Activated CD8-positive, alpha-beta memory T cell treated with anti-CD3 and anti-CD28 coated beads, Interleukin-2, amount 50 U/mL, for 48 hours (primary cell): ENCODE data around the gene CASP9.

Source experiments
- DNase-seq: peaks from one replicate; pipeline ENCODE4 v3.0.0-alpha.2; 2020

The CASP9 gene

GRCh38 chr1:15524021-15524282 lies at the start of gene CASP9:
Gene CASP9, minus strand, starts transcription at chr1:15524215. Its CDS starts 15 bp downstream, at chr1:15524200.
- no peak for DNase-seq

- no peak for DNase-seq
Observed at GRCh38 chr1:15573477-15573876, 49.5 kb upstream of the CASP9 start.

GRCh38 chr1:15571266-15571665 lies 47.3 kb upstream of the CASP9 start:
- no peak for DNase-seq

GRCh38 chr1:15570861-15571260 lies 46.8 kb upstream of the CASP9 start:
- no peak for DNase-seq

- no peak for DNase-seq
Observed at GRCh38 chr1:15568387-15569073, 44.5 kb upstream of the CASP9 start.

- DNase-seq = no peak
Observed at GRCh38 chr1:15559189-15559810, 35.3 kb upstream of the CASP9 start.

GRCh38 chr1:15558516-15558915 lies 34.5 kb upstream of the CASP9 start:
- no peak for DNase-seq

- DNase-seq = no peak
Observed at GRCh38 chr1:15557594-15557993, 33.6 kb upstream of the CASP9 start.

GRCh38 chr1:15557008-15557407 lies 33.0 kb upstream of the CASP9 start:
- no peak for DNase-seq

GRCh38 chr1:15550573-15550972 lies 26.6 kb upstream of the CASP9 start:
- DNase-seq = no peak

GRCh38 chr1:15546641-15547040 lies 22.6 kb upstream of the CASP9 start:
- no peak for DNase-seq

- DNase-seq = no peak
Observed at GRCh38 chr1:15543589-15544568, 19.9 kb upstream of the CASP9 start.

- no peak for DNase-seq
Observed at GRCh38 chr1:15543251-15543588, 19.2 kb upstream of the CASP9 start.

GRCh38 chr1:15542388-15543250 lies 18.6 kb upstream of the CASP9 start:
- DNase-seq = no peak

GRCh38 chr1:15541231-15541792 lies 17.3 kb upstream of the CASP9 start:
- no peak for DNase-seq

GRCh38 chr1:15540186-15540585 lies 16.2 kb upstream of the CASP9 start:
- DNase-seq = no peak

- DNase-seq = no peak
Observed at GRCh38 chr1:15538771-15539170, 14.8 kb upstream of the CASP9 start.

- DNase-seq = no peak
Observed at GRCh38 chr1:15531682-15532081, 7.7 kb upstream of the CASP9 start.

GRCh38 chr1:15531003-15531402 lies 7.0 kb upstream of the CASP9 start:
- DNase-seq = no peak

GRCh38 chr1:15526490-15527339 lies 2.7 kb upstream of the CASP9 start, which contains the start of gene DNAJC16:
Gene DNAJC16, plus strand, starts transcription at chr1:15526848. Its CDS starts 2,258 bp downstream, at chr1:15529106.
- DNase-seq = peak; percentile 96

GRCh38 chr1:15526021-15526489 lies 2.0 kb upstream of the CASP9 start:
- no peak for DNase-seq
